HepG2 (cell line): ENCODE results near the gene C5orf15. TPM values are rescaled to one million over a fixed set of nuclear protein-coding genes. Genes with fewer than 3 reads are reported as not detected.

ENCODE experiments used
- ATAC-seq: fragments of 200-7000 bp; cut with Tn5 transposase; 3 replicates; pipeline ENCODE4 v1.9.1; 2020; ENCODE audit warnings: mild to moderate bottlenecking, moderate library complexity
- BruUV-seq: library from RNA; stranded (reverse); fragments of 400-500 nt; replicated peaks from 2 replicates; lab custom pipeline; 2021; lab: Mats Ljungman, UMichigan
- CTCF ChIA-PET: fragments of 300-600 bp; formaldehyde crosslinking; extraction: SDS; loops from one replicate; lab custom pipeline; 2021; ENCODE audit warnings: low total read pairs, inconsistent platforms, low intra/inter-chr PET ratio; lab: Yijun Ruan, JAX
- POLR2A ChIA-PET: fragments of 350-600 bp; sonication (Branson Sonifier 250); formaldehyde crosslinking; loops from one replicate; lab custom pipeline; 2020; ENCODE audit warnings: antibody characterized with exemption, inconsistent platforms; lab: Yijun Ruan, JAX
- DNase-seq: peaks from one replicate; pipeline ENCODE4 v3.0.0-alpha.2; 2015; ENCODE audit warnings: low spot score
- FAIRE-seq: peaks from 3 replicates; lab custom pipeline; 2011; peaks lifted over from hg19 to GRCh38; lab: Jason Lieb, UNC
- H2AFZ ChIP-seq: one replicate; pipeline ENCODE4 v1.6.1; 2011; ENCODE audit warnings: low read length, inconsistent platforms
- H3K27ac ChIP-seq: fragments of 300-600 bp; 3 replicates; pipeline ENCODE4 v1.8.0; 2011; ENCODE audit warnings: mixed run types, mild to moderate bottlenecking, mixed read lengths, low read length, inconsistent platforms; ENCODE audit not compliant: insufficient read depth; ENCODE audit errors: extremely low read length
- H3K27me3 ChIP-seq, 2 experiments: fragments of 200-600 bp in 1 of 2; 2 replicates in 1 of 2; 3 replicates in 1 of 2; pipeline versions ENCODE4 v1.6.0 to v1.8.0; 2011; ENCODE audit warnings: low read length in 2 of 2, mild to moderate bottlenecking in 2 of 2, moderate library complexity in 2 of 2, inconsistent platforms in 1 of 2; ENCODE audit not compliant: insufficient read depth in 2 of 2, control insufficient read depth in 1 of 2
- H3K36me3 ChIP-seq, 2 experiments: fragments of 200-600 bp in 1 of 2; replicated peaks in 1 of 2; 2 replicates in 1 of 2; 3 replicates in 1 of 2; pipeline versions ENCODE4 v1.5.1 to v1.8.0; 2011; ENCODE audit warnings: low read length in 2 of 2, inconsistent platforms in 1 of 2; ENCODE audit not compliant: insufficient read depth in 2 of 2, control insufficient read depth in 1 of 2
- H3K4me1 ChIP-seq: 2 replicates; pipeline ENCODE4 v1.5.1; 2012; ENCODE audit warnings: low read length, inconsistent platforms; ENCODE audit not compliant: insufficient read depth
- H3K4me2 ChIP-seq: 2 replicates; pipeline ENCODE4 v1.6.0; 2011; ENCODE audit warnings: low read depth, low read length, inconsistent platforms
- H3K4me3 ChIP-seq, 3 experiments: fragments of 200-600 bp in 1 of 3; sonication (generic), shearing (Covaris generic) in 1 of 3; replicated peaks in 1 of 3; 2 replicates each; pipeline ENCODE4 v1.5.1; 2011 to 2016; ENCODE audit warnings: low read length in 3 of 3, inconsistent platforms in 2 of 3, low read depth in 2 of 3, mild to moderate bottlenecking in 2 of 3, control low read depth in 1 of 3, mixed read lengths in 1 of 3; ENCODE audit not compliant: insufficient read depth in 1 of 3
- H3K79me2 ChIP-seq: one replicate; pipeline ENCODE4 v1.6.1; 2011; ENCODE audit warnings: low read length, inconsistent platforms; ENCODE audit not compliant: insufficient read depth
- H3K9ac ChIP-seq: 2 replicates; pipeline ENCODE4 v1.6.0; 2011; ENCODE audit warnings: mild to moderate bottlenecking, low read depth, low read length, inconsistent platforms; ENCODE audit not compliant: insufficient read depth
- H3K9me3 ChIP-seq: 2 replicates; pipeline ENCODE4 v1.5.1; 2012; ENCODE audit warnings: mild to moderate bottlenecking, low read length
- H4K20me1 ChIP-seq: 2 replicates; pipeline ENCODE4 v1.6.0; 2011; ENCODE audit warnings: inconsistent platforms, mild to moderate bottlenecking, low read length, moderate library complexity; ENCODE audit not compliant: insufficient read depth
- ADNP ChIP-seq: sonication (generic); formaldehyde crosslinking; IDR thresholded peaks from 2 replicates; pipeline ENCODE4 v1.4.0; 2020; ENCODE audit warnings: missing genetic modification reagents
- BATF2 ChIP-seq: sonication (generic); formaldehyde crosslinking; IDR thresholded peaks from 2 replicates; pipeline ENCODE4 v1.8.0; 2022; ENCODE audit warnings: mild to moderate bottlenecking, missing genetic modification reagents, moderate library complexity
- BRF2 ChIP-seq: sonication (generic); formaldehyde crosslinking; IDR thresholded peaks from 2 replicates; pipeline ENCODE4 v1.8.1; 2022; ENCODE audit warnings: mild to moderate bottlenecking, missing genetic modification reagents
- DDIT3 ChIP-seq: sonication (generic); formaldehyde crosslinking; IDR thresholded peaks from 2 replicates; pipeline ENCODE4 v1.4.0; 2020; ENCODE audit warnings: mild to moderate bottlenecking, missing genetic modification reagents
- GPN1 ChIP-seq: sonication (generic); formaldehyde crosslinking; IDR thresholded peaks from 2 replicates; pipeline ENCODE4 v1.5.1; 2020; ENCODE audit warnings: missing genetic modification reagents, borderline replicate concordance
- HNRNPL ChIP-seq: fragments of 200-400 bp; formaldehyde crosslinking; IDR thresholded peaks from 2 replicates; pipeline ENCODE4 v1.6.1; 2017; ENCODE audit warnings: mild to moderate bottlenecking, low read depth, low read length
- IRF9 ChIP-seq: sonication (generic); formaldehyde crosslinking; IDR thresholded peaks from 2 replicates; pipeline ENCODE4 v1.8.0; 2022; ENCODE audit warnings: missing genetic modification reagents, mild to moderate bottlenecking, borderline replicate concordance
- RAD21 ChIP-seq: fragments of 450-650 bp; formaldehyde crosslinking; IDR thresholded peaks from 2 replicates; pipeline ENCODE4 v1.5.0; 2020; ENCODE audit warnings: mild to moderate bottlenecking
- ZBTB40 ChIP-seq, 2 experiments: fragments of 450-650 bp in 1 of 2; sonication (generic) in 1 of 2; formaldehyde crosslinking in 1 of 2; IDR thresholded peaks; 2 replicates each; pipeline versions ENCODE4 v1.6.1 to v1.8.0; 2016 to 2022; ENCODE audit warnings: antibody characterized with exemption in 1 of 2, mild to moderate bottlenecking in 1 of 2, missing genetic modification reagents in 1 of 2
- ZNF207 ChIP-seq: fragments of 450-650 bp; IDR thresholded peaks from 2 replicates; pipeline ENCODE4 v1.6.1; 2016; ENCODE audit warnings: antibody characterized with exemption, borderline replicate concordance
- ZNF629 ChIP-seq: sonication (generic); formaldehyde crosslinking; conservative IDR thresholded peaks from 2 replicates; pipeline ENCODE4 v1.5.0; 2020; ENCODE audit warnings: missing genetic modification reagents
- WGBS: methylation state at CpG from one replicate; pipeline ENCODE4 v1.1.6; 2017; ENCODE audit warnings: low lambda C conversion rate; 5-methylcytosine and 5-hydroxymethylcytosine counted together
- in situ Hi-C: cut with HindIII; loops from 2 replicates; pipeline ENCODE4 v1.10.0; 2017; ENCODE audit warnings: low pct_unique_long_range_greater_than_20kb; ENCODE audit not compliant: extremely low pct_ligation_motif_present
- intact Hi-C: fragments of 100-400 bp; cut with micrococcal nuclease; formaldehyde crosslinking; loops from one replicate; pipeline ENCODE4 v1.10.0; 2022; ENCODE audit not compliant: unreplicated experiment
- polyA plus RNA-seq, 8 experiments: library from polyadenylated mRNA; depleted of rRNA in 3 of 8; stranded (reverse) in 7 of 8; unstranded in 1 of 8; fragments of >200 nt; fragmentation: Illumina TruSeq in 4 of 8; extraction: Trizol in 4 of 8; gene quantifications; 2 replicates each; pipeline versions ENCODE4 v1.2.1 to v1.2.3, GENCODE V29; 2011 to 2016; ENCODE audit warnings: low read depth in 4 of 8, missing spikeins in 1 of 8, mixed read lengths in 1 of 8; ENCODE audit not compliant: insufficient read depth in 1 of 8
- total RNA-seq, 5 experiments: library from RNA; depleted of rRNA; stranded (reverse); fragments of >200 nt; fragmentation: Illumina TruSeq; extraction: Trizol; gene quantifications; 2 replicates each; pipeline ENCODE4 v1.2.3, GENCODE V29; 2016; ENCODE audit warnings: low read depth in 1 of 5

C5orf15 gene
- total and polyA plus RNA-seq, 2 of the 13 experiments (the other 11 are each of a cell fraction or from before 2014, with no cell fraction given) = 58.5 to 82.7 TPM

- POLR2A ChIA-PET = no interaction called here
- no peaks in the 10 kb centered on the region for H3K79me2 ChIP-seq
- no peaks in the 10 kb centered on the region for H4K20me1 ChIP-seq
- no peaks in the 10 kb centered on the region for H3K36me3 ChIP-seq
- in situ Hi-C loops = no loop called here
- WGBS = 18% methylated on average over 6 of the region's 6 CpGs
- no peak for FAIRE-seq
- H3K27ac ChIP-seq = no peak overlapping the region
- peaks cover 16% of the 10 kb centered on the region for H3K4me1 ChIP-seq
- intact Hi-C loops = no loop called here
- no peak overlapping the region for H3K9ac ChIP-seq
- no peak overlapping the region for H3K4me2 ChIP-seq
- H3K4me3 ChIP-seq = no peak overlapping the region
- BruUV-seq = no TSS peak
- H3K27me3 ChIP-seq = peaks cover 1 to 12% of the 10 kb centered on the region in 2 experiments; a peak in 3 of 5 replicates
- no peak for DNase-seq
- no peak; the same call in 2 of the 3 replicates for ATAC-seq
- CTCF ChIA-PET = no interaction called here
- no peak overlapping the region for H2AFZ ChIP-seq
- no peaks in the 10 kb centered on the region for H3K9me3 ChIP-seq
- TF ChIP-seq RAD21 (CRISPR knock-in tag) = no peak
- no peak for TF ChIP-seq BATF2 (CRISPR knock-in tag)
- TF ChIP-seq ADNP = no peak
- TF ChIP-seq ZNF207 = no peak
- no peak for TF ChIP-seq DDIT3 (CRISPR knock-in tag)
- TF ChIP-seq GPN1 (CRISPR knock-in tag) = no peak
- no peak for TF ChIP-seq IRF9 (CRISPR knock-in tag)
- no peak for TF ChIP-seq HNRNPL
- no peak for TF ChIP-seq ZNF629 (CRISPR knock-in tag)
- TF ChIP-seq BRF2 = no peak
- TF ChIP-seq ZBTB40 (IDR thresholded peaks at IDR 0.05) = no peak
- TF ChIP-seq ZBTB40 (CRISPR knock-in tag; IDR thresholded peaks at IDR 0.05) = no peak
These were observed 30.2 kb downstream of the C5orf15 start for GRCh38 chr5:133938039-133938821.
